SU-DHL-6 (cell line): ENCODE measurements around the gene SLC2A4RG.

ENCODE experiments used
- H2AFZ ChIP-seq: fragments of 200-600 bp; sonication (generic); 2 replicates; pipeline ENCODE4 v1.6.1; 2014; ENCODE audit warnings: low read depth, mild to moderate bottlenecking, moderate library complexity, mixed read lengths, antibody characterized with exemption, low read length; ENCODE audit not compliant: severe bottlenecking
- H3F3A ChIP-seq: fragments of 200-600 bp; shearing (Covaris generic); 2 replicates; pipeline ENCODE4 v1.6.0; 2016; ENCODE audit warnings: antibody characterized with exemption, mild to moderate bottlenecking; ENCODE audit not compliant: insufficient read depth
- H3K27ac ChIP-seq: fragments of 200-600 bp; sonication (generic); 2 replicates; pipeline ENCODE4 v1.5.1; 2016; ENCODE audit warnings: low read depth, mild to moderate bottlenecking, low read length, moderate library complexity, mixed read lengths
- H3K27me3 ChIP-seq: fragments of 200-600 bp; sonication (generic), shearing (Covaris generic); 2 replicates; pipeline ENCODE4 v1.6.0; 2014; ENCODE audit warnings: mild to moderate bottlenecking, low read length
- H3K36me3 ChIP-seq: fragments of 200-600 bp; sonication (generic); 2 replicates; pipeline ENCODE4 v1.6.1; 2014; ENCODE audit warnings: mild to moderate bottlenecking, low read length, mixed read lengths
- H3K4me2 ChIP-seq: fragments of 300-600, 200-600 bp; shearing (Covaris generic), sonication (generic); 2 replicates; pipeline ENCODE4 v1.6.0; 2014; ENCODE audit warnings: low read length, low read depth, mild to moderate bottlenecking; ENCODE audit not compliant: poor library complexity, severe bottlenecking
- H3K4me3 ChIP-seq: fragments of 200-600 bp; sonication (generic); 2 replicates; pipeline ENCODE4 v1.5.1; 2014; ENCODE audit warnings: antibody characterized with exemption, low read length, mild to moderate bottlenecking, mixed read lengths; ENCODE audit not compliant: insufficient read depth, poor library complexity, severe bottlenecking
- H3K79me2 ChIP-seq: fragments of 200-600 bp; sonication (generic); 2 replicates; pipeline ENCODE4 v1.6.1; 2014; ENCODE audit warnings: mild to moderate bottlenecking, low read length, moderate library complexity; ENCODE audit not compliant: insufficient read depth
- H3K9ac ChIP-seq: fragments of 200-600 bp; sonication (generic); 2 replicates; pipeline ENCODE4 v1.7.0; 2014; ENCODE audit warnings: mild to moderate bottlenecking, low read length
- H3K9me2 ChIP-seq: fragments of 200-600 bp; sonication (generic); replicated peaks from 2 replicates; pipeline ENCODE4 v1.6.1; 2014; ENCODE audit warnings: low read length; ENCODE audit not compliant: insufficient read depth
- H3K9me3 ChIP-seq: fragments of 200-600 bp; sonication (generic); 2 replicates; pipeline ENCODE4 v1.6.1; 2014; ENCODE audit warnings: low read length, mixed read lengths; ENCODE audit not compliant: insufficient read depth
- H4K20me1 ChIP-seq: fragments of 200-600 bp; sonication (generic); 2 replicates; pipeline ENCODE4 v1.6.1; 2014; ENCODE audit warnings: low read depth, mild to moderate bottlenecking, antibody characterized with exemption, low read length, moderate library complexity, mixed read lengths
- EZH2phosphoT487 ChIP-seq: fragments of 200-600 bp; sonication (generic), shearing (Covaris generic); conservative IDR thresholded peaks from 2 replicates; pipeline ENCODE4 v1.6.1; 2018; ENCODE audit warnings: mild to moderate bottlenecking, antibody characterized with exemption, low read length, moderate library complexity, mixed read lengths
- TF ChIP-seq, protein P1 (sequence below): fragments of 200-600 bp; sonication (generic); IDR thresholded peaks from one replicate; pipeline ENCODE4 v1.5.1; 2017; ENCODE audit warnings: antibody characterized with exemption, mild to moderate bottlenecking, low read length, moderate library complexity; ENCODE audit not compliant: insufficient read depth, poor library complexity, severe bottlenecking

The SLC2A4RG gene

GRCh38 chr20:63740627-63741353 is 1.2 kb downstream of the SLC2A4RG start:
- H3K9me2 ChIP-seq: no peaks in the 10 kb centered on the region
- H3K9ac ChIP-seq: peak overlapping the region; percentile 59
- no peaks in the 10 kb centered on the region for H3K9me3 ChIP-seq
- peaks cover 31% of the 10 kb centered on the region for H3F3A ChIP-seq
- peak overlapping the region; percentile 60 for H3K4me2 ChIP-seq
- no peaks in the 10 kb centered on the region for H3K79me2 ChIP-seq
- no peaks in the 10 kb centered on the region for H3K36me3 ChIP-seq
- H4K20me1 ChIP-seq: no peaks in the 10 kb centered on the region
- peak overlapping the region; percentile 65 for H3K27ac ChIP-seq
- H3K4me3 ChIP-seq: peak overlapping the region; percentile 50
- no peak overlapping the region for H2AFZ ChIP-seq
- H3K27me3 ChIP-seq: no peaks in the 10 kb centered on the region
- TF ChIP-seq, protein P1, sequence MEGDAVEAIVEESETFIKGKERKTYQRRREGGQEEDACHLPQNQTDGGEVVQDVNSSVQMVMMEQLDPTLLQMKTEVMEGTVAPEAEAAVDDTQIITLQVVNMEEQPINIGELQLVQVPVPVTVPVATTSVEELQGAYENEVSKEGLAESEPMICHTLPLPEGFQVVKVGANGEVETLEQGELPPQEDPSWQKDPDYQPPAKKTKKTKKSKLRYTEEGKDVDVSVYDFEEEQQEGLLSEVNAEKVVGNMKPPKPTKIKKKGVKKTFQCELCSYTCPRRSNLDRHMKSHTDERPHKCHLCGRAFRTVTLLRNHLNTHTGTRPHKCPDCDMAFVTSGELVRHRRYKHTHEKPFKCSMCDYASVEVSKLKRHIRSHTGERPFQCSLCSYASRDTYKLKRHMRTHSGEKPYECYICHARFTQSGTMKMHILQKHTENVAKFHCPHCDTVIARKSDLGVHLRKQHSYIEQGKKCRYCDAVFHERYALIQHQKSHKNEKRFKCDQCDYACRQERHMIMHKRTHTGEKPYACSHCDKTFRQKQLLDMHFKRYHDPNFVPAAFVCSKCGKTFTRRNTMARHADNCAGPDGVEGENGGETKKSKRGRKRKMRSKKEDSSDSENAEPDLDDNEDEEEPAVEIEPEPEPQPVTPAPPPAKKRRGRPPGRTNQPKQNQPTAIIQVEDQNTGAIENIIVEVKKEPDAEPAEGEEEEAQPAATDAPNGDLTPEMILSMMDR: no peak
- no peak for TF ChIP-seq EZH2phosphoT487

DNA sequence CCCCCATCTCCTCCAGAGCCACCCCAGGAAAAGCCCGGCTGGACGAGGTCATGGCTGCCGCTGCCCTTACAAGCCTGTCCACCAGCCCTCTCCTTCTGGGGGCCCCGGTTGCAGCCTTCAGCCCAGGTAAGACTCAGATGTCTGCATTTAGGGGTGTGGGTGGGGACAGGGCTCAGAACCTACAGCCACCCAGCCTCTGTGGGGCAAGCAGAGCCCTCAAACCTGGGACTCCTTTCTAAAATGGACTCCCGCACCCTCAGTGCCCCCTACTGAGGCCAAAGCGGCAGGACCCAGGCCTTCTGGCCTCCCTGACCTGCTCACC is 1.7 kb downstream of the SLC2A4RG start:
- H3K4me2 ChIP-seq: no peak overlapping the region
- no peak for TF ChIP-seq EZH2phosphoT487
- TF ChIP-seq, protein P1: no peak
- H3K79me2 ChIP-seq: no peaks in the 10 kb centered on the region
- H3F3A ChIP-seq: peaks cover 26% of the 10 kb centered on the region
- no peak overlapping the region for H3K27ac ChIP-seq
- no peaks in the 10 kb centered on the region for H3K9me2 ChIP-seq
- H2AFZ ChIP-seq: no peak overlapping the region
- no peaks in the 10 kb centered on the region for H4K20me1 ChIP-seq
- no peaks in the 10 kb centered on the region for H3K36me3 ChIP-seq
- no peak overlapping the region for H3K4me3 ChIP-seq
- H3K9ac ChIP-seq: no peak overlapping the region
- H3K27me3 ChIP-seq: no peaks in the 10 kb centered on the region
- H3K9me3 ChIP-seq: no peaks in the 10 kb centered on the region

DNA sequence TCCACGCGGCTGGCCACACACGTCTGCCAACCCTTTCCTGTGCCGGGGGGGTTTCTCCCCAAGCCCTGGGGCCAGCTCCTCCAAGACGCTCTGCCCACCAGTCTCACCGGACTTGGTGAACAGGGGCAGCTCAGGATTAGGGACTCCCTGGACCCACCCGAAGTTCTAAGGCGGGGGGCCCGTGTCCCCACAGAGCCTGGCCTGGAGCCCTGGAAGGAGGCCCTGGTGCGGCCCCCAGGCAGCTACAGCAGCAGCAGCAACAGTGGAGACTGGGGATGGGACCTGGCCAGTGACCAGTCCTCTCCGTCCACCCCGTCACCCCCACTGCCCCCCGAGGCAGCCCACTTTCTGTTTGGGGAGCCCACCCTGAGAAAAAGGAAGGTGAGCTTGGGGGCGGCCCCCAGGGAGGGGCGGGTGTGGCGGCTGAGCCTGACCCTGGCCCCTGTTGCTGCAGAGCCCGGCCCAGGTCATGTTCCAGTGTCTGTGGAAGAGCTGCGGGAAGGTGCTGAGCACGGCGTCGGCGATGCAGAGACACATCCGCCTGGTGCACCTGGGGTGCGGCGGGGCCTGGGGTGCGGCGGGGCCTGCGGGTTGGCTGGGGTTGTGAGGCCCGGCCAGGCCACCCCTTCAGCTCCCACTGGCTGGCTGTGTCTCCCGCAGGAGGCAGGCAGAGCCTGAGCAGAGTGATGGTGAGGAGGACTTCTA is 2.3 kb downstream of the SLC2A4RG start:
- no peak overlapping the region for H3K27ac ChIP-seq
- H3K4me2 ChIP-seq: no peak overlapping the region
- no peaks in the 10 kb centered on the region for H4K20me1 ChIP-seq

More for the DNA sequence above, 2.3 kb downstream of the SLC2A4RG start:
- H3K27me3 ChIP-seq: no peaks in the 10 kb centered on the region
- no peak overlapping the region for H3K4me3 ChIP-seq
- no peaks in the 10 kb centered on the region for H3K9me3 ChIP-seq
- no peaks in the 10 kb centered on the region for H3K79me2 ChIP-seq
- TF ChIP-seq, protein P1: no peak
- TF ChIP-seq EZH2phosphoT487: no peak
- H3F3A ChIP-seq: peaks cover 22% of the 10 kb centered on the region
- H2AFZ ChIP-seq: no peak overlapping the region
- H3K9me2 ChIP-seq: no peaks in the 10 kb centered on the region
- H3K9ac ChIP-seq: no peak overlapping the region
- no peaks in the 10 kb centered on the region for H3K36me3 ChIP-seq
